HG03175 (cell line): Measurements from ENCODE around the gene SMIM35.

Source experiments
- ATAC-seq: cut with Tn5 transposase; IDR thresholded peaks from one replicate; pipeline ENCODE4 v1.9.1; 2021; ENCODE audit warnings: mild to moderate bottlenecking, moderate library complexity; ENCODE audit not compliant: unreplicated experiment

SMIM35 gene

GRCh38 chr11:118046051-118046963 lies 40.5 kb downstream of the SMIM35 start:
- no peak for ATAC-seq

GRCh38 chr11:118045191-118045590 lies 41.6 kb downstream of the SMIM35 start:
- ATAC-seq: no peak

GRCh38 chr11:118042796-118043195 lies 44.0 kb downstream of the SMIM35 start:
- no peak for ATAC-seq

- ATAC-seq: no peak
Observed at GRCh38 chr11:118042141-118042540, 44.6 kb downstream of the SMIM35 start.

- peak; percentile 60 for ATAC-seq
Observed at GRCh38 chr11:118033443-118033842, 53.3 kb downstream of the SMIM35 start.

GRCh38 chr11:118028626-118029025 lies 58.1 kb downstream of the SMIM35 start:
- ATAC-seq: no peak

GRCh38 chr11:118027694-118028093 lies 59.1 kb downstream of the SMIM35 start:
- ATAC-seq: no peak

- ATAC-seq: no peak
Observed at GRCh38 chr11:118021146-118021545, 65.6 kb downstream of the SMIM35 start.

GRCh38 chr11:118018401-118018800 lies 68.4 kb downstream of the SMIM35 start:
- no peak for ATAC-seq

- ATAC-seq: no peak
Observed at GRCh38 chr11:118017631-118018315, 69.0 kb downstream of the SMIM35 start.

GRCh38 chr11:118017111-118017510 lies 69.7 kb downstream of the SMIM35 start:
- ATAC-seq: no peak

GRCh38 chr11:118016104-118016503 lies 70.7 kb downstream of the SMIM35 start:
- ATAC-seq: no peak

- no peak for ATAC-seq
Observed at GRCh38 chr11:118015385-118015841, 71.3 kb downstream of the SMIM35 start.

GRCh38 chr11:118014022-118014421 lies 72.7 kb downstream of the SMIM35 start:
- ATAC-seq: no peak

GRCh38 chr11:118012083-118012669 lies 74.6 kb downstream of the SMIM35 start:
- no peak for ATAC-seq

- peak; percentile 74 for ATAC-seq
Observed at GRCh38 chr11:118010738-118011461, 75.9 kb downstream of the SMIM35 start.

GRCh38 chr11:118009864-118010737 lies 76.7 kb downstream of the SMIM35 start:
- no peak for ATAC-seq

- no peak for ATAC-seq
Observed at GRCh38 chr11:118008271-118008911, 78.4 kb downstream of the SMIM35 start.

GRCh38 chr11:118007563-118008270 lies 79.0 kb downstream of the SMIM35 start:
- peak; percentile 52 for ATAC-seq
